Tibial nerve (tissue), 4 donors: ENCODE measurements around the gene SCFD1.

ENCODE experiments used
- CTCF ChIP-seq, 5 experiments: fragments of 200-600 bp in 3 of 5; fragments of 450-650 bp in 2 of 5; sonication (generic) in 3 of 5; IDR thresholded peaks; one replicate each; pipeline ENCODE4 v1.5.1; 2016 to 2019; ENCODE audit warnings: antibody characterized with exemption in 5 of 5, mild to moderate bottlenecking in 3 of 5, moderate library complexity in 2 of 5
- EP300 ChIP-seq, 2 donors: sonication (generic); formaldehyde crosslinking; IDR thresholded peaks; one replicate each; pipeline ENCODE4 v1.6.1; 2017; ENCODE audit warnings: antibody characterized with exemption in 2 of 2, mild to moderate bottlenecking in 1 of 2
- POLR2A ChIP-seq, 2 donors: fragments of 450-650 bp; IDR thresholded peaks; one replicate each; pipeline ENCODE4 v1.6.1; 2017; ENCODE audit warnings: antibody characterized with exemption in 2 of 2, mild to moderate bottlenecking in 2 of 2, moderate library complexity in 2 of 2

DNA sequence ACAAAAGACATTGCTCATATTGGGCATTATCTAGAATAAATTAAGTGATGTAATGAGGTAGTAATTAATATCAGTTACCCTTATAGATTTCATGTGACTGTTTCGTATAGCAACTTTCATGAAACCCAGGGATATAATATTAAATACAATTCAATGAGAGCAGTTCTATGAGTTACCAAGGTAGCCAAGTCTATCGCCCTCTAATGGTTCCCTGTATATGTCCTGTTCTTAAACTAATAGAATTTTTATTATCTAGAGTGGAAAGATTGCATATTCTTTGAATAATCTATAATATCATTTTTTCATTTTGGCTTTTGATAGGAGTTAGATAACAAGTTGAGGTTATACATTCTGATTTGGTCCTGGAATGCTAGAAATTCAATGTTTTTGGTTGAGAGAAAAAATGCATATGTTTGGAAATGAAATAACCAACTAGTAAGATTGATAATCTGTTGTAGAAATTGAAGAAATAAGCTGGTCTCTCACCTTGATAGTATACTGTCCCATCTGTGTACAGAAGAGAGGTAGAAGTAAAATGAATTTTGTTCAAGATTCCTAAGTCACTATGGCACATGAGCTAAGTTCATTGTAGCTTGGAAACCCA is 59.7 kb downstream of the SCFD1 start:
- TF ChIP-seq CTCF (IDR thresholded peaks at IDR 0.05) (peak in 1 of 5 experiments; percentile 10), POLR2A (IDR thresholded peaks at IDR 0.05) (no peak), EP300 (IDR thresholded peaks at IDR 0.05) (no peak)
